NCI-H2107 treated with DMSO at 0.1 percent for 48 hours (cell line): Measurements from ENCODE around the gene KRTAP12-4.
"Not testable (repeated sequence)": the region's sequence is repeated elsewhere in the genome, so short reads cannot be mapped to it uniquely, and the experiment has no call there.

ENCODE experiments used
- DNase-seq: peaks from one replicate; lab custom pipeline; 2025; ENCODE audit not compliant: unreplicated experiment; lab: John Stamatoyannopoulos, UW

The KRTAP12-4 gene

GRCh38 chr21:44654576-44655175 is at the start of gene KRTAP12-4:
TSS of gene KRTAP12-4 (minus strand) at chr21:44654659. CDS start at chr21:44654614, 45 bp downstream.
- no peak for DNase-seq

DNA sequence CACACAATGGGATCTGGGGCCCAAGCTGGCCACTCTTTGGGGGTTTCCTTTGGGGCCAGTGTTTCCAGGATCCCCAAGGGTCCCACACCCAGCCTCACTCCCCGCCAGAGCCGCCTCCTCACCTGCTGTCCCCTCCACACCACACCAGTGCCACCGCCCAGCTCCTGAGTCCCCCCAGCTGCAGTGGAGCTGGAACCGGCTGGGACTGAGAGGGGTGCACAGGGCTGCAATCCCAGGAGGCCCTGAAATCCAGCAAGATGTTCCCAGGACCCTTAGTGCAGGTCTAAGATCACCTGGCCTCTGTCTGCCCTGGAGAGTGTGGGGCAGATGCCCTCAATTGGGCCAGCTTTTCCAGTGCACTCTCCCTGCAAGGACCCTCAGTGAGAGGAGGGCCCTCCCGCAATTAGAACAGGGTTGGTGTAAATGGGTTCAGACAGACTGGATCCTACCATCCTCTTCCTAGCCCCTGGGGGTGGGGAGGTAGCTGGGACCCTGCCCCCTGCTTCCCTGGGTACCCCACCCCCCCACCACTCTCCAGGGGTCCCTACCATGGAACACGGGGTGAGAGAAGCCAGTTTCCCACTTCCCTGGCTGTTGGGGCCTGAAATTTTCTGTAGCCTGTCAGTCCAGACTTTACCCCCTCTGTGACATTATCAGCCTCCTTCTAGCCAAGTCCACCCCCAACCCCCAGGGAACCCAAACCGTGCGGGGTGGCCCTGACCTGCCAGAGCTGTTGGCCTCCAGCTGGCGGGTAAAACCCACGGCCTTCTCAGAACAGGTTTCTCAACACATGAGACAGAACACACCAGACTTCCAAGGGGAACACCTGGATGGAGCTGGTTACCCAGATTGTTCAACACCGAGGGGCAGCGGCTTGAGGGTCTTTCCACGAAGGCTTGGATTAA is 49.5 kb upstream of the KRTAP12-4 start:
- no peak for DNase-seq

GRCh38 chr21:44702973-44703730 is 48.7 kb upstream of the KRTAP12-4 start:
- peak; percentile 90 for DNase-seq

DNA sequence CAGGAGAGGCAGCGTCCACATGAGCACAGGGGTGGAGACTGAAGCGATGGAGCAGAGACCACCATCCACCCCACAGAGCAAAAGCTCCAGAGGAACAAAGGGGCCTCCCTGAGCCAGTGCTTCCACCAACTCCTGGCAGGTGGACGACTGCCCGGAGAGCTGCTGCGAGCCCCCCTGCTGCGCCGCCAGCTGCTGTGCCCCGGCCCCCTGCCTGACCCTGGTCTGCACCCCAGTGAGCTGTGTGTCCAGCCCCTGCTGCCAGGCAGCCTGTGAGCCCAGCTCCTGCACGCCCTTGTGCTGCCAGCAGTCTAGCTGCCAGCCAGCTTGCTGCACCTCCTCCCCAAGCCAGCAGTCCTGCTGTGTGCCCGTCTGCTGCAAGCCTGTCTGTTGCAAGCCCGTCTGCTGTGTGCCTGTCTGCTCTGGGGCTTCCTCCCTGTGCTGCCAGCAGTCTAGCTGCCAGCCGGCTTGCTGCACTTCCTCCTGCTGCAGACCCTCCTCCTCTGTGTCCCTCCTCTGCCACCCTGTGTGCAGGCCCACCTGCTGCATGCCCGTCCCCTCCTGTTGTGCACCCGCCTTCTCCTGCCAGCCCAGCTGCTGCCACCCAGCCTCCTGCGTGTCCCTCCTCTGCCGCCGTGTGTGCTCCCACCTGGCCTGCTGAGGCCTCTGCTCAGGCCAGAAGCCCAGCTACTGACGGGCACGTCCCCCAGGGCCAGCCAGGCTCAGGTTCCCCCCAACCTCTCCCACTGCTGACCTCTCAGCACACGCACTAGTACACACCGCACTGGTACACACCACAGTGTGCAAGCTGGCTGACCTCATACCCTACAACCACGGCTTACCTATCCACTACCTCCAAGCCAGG is 47.9 kb upstream of the KRTAP12-4 start:
- DNase-seq, result peak; percentile 67

DNA sequence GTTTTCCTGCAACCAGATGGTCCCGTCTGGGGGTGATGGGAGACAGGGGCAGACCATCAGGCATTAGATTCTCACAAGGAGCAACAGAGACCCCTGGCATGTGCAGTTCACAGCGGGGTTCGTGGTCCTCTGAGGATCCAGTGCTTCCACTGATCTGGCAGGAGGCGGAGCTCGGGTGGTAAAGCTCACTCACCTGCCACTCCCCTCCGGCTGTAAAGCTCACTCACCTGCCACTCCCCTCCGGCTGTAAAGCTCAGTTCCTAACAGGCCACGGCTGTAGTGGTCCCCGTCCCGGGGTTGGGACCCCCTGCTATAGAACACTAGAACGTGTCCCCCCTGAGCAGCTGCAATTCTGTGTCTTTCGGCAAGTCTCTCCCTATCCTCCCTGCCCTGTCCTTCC is 47.1 kb upstream of the KRTAP12-4 start:
- DNase-seq, result no peak

- no peak for DNase-seq
Observed at GRCh38 chr21:44701023-44701400, 46.6 kb upstream of the KRTAP12-4 start.

DNA sequence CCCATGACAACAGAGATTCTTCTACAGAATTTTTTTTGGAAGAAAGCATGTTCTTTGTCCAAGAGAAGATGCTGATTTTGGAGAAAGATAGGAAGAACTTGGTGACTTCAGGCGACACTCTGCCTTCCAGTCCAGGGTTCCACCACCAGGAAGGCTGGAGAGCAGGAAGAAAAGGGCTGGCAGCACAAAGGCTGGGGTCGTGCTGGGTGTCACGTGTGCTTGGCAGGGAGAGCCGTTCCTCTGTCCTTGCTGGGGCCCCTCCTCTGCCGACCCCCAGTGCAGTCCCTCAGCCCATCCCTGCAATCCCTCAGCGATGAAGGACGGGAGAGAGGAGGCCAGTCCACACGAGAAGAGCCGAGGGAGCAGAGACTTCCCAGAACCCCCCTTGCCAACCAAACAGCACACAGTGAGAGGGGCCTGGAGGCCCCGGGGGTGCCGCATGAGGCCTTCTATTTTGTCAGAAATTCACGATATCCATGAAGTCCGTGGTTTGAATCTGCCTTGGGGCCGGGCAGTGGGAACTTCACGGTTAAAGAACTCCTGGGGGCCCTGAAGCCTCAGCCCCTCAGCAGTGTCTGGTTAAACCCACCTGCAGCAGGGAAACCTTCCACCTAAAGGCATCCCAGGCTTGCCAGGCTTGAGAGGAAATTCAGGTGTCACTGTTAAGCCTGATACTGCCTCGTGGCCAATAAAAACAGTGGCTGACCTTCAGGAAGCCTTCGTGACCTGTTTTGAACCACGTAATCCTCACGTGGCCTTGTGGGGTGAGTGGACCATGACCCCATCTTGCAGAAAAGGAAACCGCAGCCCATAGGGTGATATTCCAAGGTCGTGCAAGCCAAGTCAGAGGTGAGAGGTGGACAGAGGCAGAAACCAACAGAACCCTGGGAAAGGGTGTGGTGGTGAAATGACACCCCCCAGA is 45.9 kb upstream of the KRTAP12-4 start:
- DNase-seq, result no peak

- no peak for DNase-seq
Observed at GRCh38 chr21:44699502-44700001, 45.1 kb upstream of the KRTAP12-4 start.

DNA sequence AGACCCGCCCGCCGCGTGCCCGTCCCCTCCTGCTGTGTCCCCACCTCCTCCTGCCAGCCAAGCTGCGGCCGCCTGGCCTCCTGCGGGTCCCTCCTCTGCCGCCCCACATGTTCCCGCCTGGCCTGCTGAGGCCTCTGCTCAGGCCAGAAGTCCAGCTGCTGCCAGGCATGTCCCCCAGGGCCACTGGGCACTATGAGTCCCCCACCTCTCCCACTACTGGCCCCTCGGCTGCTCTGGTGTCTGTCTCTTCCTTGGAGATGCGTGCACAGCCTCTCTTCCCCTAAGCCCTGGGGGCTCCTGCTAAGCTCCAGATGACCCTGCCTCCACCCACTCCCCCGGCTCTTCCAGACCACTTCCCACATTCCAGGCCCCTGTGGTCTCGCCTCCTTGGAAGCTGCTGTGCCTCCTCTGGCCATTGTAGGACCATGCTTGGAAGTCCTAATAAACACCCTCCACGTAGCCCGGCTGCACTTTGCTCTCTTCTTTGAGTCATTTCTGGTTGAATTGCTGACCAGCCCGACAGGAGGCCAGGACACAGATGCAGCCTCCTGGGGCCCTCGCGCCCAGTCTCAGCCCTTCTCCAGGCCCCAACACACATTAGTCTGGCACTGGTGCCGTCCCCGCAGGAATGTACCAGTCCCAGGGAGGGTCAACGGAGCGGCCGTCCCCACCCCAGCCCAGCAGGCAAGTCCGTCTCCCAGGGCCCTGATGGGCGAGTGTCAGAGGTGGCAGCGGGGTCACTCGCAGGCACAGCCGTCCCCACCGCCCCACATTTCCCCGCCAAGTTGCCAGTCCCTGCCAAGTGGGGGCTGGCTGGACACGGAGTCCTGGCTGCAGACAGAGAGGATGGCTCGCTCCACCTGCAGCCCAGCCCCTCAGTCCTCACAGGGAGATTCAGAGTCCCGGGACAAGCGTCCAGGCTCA is 43.6 kb upstream of the KRTAP12-4 start:
- DNase-seq, result no peak

GRCh38 chr21:44697172-44697810 is 42.8 kb upstream of the KRTAP12-4 start, which contains the start of gene KRTAP10-12:
TSS of gene KRTAP10-12 (plus strand) at chr21:44697172. CDS start at chr21:44697202, 30 bp downstream.
- not testable (repeated sequence) for DNase-seq

DNA sequence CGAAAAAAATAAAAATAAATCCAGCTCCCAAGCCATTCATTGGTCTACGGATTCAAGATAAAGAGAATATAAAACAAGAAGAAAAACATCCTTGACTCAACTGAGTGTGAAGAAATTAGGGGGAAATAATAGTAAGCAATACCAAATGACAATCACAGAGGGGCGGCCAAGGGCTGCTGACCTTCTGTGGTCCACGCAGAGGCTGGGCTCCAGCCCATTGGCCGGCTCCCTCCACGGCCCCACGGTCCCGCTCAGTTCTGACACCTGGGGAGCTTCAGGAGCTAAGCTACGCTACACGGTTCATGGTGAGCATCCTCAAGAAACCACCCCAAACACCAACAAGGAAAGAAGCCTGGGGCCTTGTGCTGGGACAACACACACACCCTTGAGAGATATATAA is 42.1 kb upstream of the KRTAP12-4 start:
- DNase-seq, result no peak

DNA sequence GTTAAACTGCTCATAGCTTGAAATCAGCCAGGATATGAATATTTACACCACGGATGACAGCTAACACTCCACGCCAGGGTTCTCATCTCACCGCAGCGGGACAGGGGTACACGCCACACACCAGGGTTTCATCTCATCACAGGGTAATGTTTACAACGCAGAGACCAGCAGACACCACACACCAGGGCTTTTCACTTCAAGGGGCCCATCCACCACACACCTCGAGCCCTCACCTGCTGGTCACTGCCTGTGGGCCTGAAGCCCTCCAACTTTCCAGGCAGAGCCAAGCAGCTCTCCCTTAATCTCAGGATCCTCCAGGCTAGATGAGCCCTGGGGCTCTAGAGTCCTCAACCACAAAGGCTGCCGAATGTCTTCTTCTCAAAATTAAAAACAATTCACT is 41.2 kb upstream of the KRTAP12-4 start:
- DNase-seq, result no peak

DNA sequence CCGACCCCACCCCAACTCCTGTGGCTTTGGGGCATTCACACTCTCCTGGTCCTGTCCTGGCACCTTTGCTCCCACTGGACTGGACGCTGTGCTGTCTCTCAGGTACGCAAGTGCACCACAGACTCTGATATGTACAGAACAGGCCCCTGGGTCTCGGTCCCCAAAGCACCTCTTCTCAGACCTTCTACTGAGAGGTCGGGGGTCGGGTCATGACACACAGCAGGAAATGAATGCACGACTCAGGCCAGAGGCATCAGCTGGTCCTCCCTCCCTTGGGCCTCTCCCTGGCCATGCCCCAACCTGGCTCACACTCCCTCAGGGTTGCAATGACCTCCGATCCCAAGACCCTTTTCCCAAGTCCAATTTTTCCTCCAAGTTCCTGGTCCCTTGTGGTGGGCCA is 40.7 kb upstream of the KRTAP12-4 start:
- DNase-seq, result no peak

- no peak for DNase-seq
Observed at GRCh38 chr21:44694776-44695175, 40.3 kb upstream of the KRTAP12-4 start.

- no peak for DNase-seq
Observed at GRCh38 chr21:44692798-44693512, 38.5 kb upstream of the KRTAP12-4 start.

GRCh38 chr21:44691686-44692085 is 37.2 kb upstream of the KRTAP12-4 start:
- DNase-seq, result no peak

- DNase-seq, result not testable (repeated sequence)
Observed at GRCh38 chr21:44689740-44690139, 35.3 kb upstream of the KRTAP12-4 start.
